ENCODE data around the gene ADI1.
"Not testable (repeated sequence)": the region's sequence is repeated elsewhere in the genome, so short reads cannot be mapped to it uniquely, and the experiment has no call there.

The ADI1 gene

DNA sequence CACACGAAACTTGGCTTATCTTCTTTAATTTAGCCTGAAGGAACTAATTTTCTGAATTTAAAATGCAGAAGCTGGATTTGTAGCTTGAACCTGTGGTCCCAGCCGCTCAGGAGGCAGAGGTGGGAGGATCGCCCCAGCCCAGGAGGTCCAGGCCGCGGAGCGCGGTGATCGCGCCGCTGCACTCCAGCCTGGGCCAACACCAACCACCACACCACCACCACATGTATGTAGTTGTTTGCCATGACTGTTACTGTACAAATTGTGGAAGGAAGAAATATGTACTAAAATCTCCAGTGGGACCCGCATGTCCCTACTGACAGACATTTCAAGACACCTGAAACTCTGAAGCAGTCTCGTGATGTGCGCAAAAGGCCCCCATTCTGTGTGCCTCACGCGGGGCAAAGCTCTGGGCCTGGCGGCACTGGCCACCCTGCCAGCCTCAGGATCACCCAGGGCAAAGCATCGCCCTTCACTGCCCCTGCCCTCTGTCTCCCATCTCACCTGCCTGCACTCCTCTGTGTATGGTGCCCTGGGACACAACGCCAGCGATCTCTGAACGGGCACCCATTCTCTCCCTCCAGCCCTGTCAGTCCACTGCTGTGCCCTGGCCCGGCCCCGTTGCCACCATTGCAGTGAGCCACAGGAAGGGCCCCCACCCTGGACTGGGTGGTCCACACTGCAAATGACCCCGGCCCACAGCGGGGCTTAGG lies 10.1 kb upstream of the ADI1 start:
- no peak for DNase-seq

DNA sequence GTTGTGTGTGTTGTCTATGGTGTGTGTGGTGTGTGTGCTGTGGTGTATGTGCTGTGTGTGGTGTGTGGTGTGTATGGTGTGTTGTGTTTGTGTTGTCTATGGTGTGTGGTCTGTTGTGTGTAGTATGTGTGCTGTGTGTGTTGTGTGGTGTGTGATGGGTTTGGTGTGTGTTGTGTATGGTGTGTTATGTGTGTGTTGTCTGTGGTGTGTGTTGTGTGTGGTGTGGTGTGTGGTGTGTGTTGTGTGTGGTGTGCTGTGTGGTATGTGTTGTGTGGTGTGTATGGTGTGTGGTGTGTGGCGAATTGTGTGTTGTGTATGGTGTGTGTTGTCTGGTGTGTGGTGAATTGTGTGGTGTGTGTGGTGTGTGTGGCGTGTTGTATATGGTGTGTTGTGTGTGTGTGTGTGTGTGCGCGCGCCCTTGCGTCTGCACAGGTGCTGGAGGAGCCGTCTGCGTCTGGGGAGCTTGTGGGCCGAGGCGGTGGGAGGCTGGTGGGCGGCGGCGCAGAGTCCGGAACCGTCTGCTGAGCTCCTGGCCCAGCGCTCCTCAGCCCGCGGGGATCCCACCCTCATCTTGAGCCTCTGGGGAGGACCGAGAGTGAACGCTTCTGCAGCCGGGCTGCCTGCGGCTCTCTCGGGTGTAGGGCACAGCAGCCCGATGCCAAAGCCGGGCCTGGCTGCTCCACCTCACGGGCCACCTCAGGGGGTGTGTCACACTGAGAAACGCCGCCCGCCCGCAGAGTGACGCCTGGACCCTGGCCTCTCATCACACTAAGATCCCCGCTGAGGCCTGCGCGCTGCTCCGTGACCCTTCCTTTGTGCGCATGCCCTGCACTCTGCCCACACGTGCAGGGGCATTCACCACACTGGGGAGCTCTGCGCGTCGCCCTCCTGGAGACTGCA lies 8.8 kb upstream of the ADI1 start:
- DNase-seq: no peak

DNA sequence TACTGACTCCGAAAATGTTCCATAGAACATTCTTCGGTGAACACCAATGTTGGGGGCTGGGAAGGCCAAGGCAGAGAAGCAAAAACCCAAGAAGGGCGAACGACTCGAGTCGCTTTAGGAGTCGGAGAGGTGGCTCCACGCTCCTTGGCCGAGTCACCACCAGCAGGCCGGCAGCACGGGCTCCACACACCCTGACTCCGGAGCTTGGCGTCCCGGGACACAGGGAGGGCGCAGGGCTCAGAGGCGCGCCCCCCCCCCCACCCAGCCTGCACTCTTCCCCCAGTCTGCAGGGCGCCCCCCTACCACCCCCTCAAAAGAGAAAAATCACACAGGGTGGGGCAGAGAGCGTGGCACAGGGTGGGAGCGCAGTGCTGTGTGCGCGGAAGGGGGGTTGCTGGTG lies 7.5 kb upstream of the ADI1 start:
- DNase-seq: no peak

DNA sequence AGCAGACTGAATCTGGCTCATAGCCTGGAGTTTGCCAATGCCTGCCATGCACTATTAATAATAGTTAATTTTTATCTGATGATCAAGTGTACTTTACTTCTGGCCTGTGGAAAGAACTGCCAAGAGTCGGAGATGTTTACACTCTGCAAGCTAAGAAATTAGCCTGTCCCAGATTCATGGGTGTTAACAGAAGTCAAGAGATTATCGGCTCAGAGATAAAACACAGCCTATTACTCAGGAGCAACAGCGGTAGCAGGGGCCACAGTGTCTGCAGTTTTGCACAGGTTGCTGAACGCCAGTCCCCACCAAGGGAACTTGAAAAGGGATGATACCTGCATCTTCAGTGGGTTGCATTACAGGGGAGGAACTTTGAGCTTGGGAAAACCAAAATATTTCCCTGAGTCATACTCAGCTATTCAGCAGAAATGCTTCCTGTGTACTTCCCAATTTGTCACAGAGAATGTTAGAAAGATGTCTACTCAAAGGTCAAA lies 4.3 kb upstream of the ADI1 start:
- peak; percentile 50 for DNase-seq

DNA sequence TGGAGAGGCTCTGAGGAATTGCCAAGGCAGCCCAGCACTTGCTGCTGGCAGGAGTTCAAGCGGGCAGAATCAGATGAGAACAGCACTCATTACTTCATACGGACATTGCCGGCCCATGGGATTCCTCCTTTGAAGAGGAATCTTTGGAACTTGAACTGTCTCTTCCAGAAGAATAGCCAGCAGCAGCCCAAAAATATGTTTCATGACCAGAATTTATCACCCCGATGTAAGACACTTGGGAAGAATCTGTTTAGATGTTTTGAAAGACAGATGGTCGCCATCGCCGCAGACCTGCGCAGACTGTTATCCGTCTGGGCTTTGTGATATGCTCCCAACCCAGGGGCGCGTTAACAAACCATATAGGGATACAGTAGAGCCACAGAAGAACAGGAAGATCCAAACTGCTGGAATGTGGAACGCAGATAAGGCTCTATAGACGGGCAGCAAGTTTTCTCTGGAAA lies 3.7 kb upstream of the ADI1 start:
- DNase-seq: peak; percentile 30

DNA sequence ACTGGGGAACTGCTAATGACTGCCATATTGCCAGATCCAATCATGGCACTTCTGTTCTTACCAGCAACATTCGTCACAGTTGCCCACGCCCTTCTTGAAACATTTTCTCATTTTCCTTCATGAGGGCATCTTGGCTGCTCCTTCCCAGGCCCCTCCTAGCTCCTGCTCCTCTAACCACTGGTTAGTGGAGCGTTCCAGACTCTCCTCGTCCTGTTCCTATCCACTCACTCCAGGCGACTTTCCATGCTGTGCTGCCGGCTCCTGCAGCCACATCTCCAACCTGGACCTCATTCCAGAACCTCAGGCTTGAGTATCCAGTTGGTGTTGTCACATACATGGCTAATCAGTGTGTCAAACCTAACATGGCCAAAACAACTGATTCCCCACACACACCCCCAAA lies 1.3 kb upstream of the ADI1 start:
- DNase-seq: no peak

DNA sequence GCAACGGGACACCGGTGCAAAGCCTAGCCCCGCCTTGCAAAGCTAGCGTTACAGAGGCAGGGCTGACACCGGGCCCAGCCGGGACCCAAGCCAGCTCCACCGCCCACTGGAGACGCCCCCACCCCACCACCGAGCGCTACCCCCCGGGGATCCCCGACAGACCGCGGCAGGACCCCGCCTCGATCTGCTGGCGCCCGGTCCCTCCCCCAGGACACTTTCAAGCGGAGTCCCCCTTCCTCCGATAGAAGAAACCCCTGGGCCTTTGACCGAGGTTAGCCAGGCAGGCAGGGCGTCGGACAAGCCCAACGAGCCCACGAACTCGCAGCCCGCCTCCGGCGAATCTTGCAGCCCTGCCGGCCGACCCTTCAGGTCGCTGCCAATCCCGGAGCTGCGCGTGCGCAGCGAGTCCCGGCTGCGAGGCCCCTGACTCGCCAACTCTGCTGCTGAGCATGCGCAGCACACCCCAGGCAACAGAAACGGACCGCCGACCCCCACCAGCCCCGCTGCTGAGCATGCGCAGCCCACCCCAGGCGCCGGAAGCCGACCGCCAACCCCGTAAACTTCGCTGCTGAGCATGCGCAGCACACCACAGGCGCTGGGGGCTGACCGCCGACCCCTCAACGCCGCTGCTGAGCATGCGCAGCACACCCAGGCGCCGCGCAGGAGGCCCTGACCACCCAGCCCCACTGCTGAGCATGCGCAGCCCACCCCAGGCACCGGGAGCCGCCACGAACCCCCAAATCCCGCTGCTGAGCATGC lies 656 bp downstream of the ADI1 start:
- peak; percentile 95 for DNase-seq

DNA sequence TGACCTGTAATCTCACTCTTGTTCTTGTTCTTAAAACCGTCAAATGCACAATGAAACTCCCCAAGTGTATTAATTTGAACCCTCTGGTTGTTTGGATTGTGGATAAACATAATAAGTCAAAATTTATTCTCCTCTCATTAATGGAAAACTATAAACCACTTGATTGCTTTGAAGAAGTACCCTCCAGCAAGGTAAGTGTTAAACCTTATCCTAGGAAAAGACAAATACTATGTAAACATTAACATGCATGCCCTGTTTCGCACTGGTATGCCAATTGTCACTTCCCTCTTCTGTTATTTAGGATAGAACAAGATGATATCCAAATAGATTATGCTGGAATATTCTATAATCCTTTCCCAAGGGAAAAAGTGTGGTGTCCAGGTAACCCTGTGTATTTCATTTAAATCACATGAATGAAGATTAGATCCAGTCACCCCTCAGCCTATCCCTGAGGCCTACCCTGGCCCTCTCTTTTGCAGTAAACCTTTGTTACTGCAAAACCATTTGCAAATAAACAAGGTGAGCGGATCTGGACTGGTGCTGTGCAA lies 1.3 kb downstream of the ADI1 start:
- no peak for DNase-seq

DNA sequence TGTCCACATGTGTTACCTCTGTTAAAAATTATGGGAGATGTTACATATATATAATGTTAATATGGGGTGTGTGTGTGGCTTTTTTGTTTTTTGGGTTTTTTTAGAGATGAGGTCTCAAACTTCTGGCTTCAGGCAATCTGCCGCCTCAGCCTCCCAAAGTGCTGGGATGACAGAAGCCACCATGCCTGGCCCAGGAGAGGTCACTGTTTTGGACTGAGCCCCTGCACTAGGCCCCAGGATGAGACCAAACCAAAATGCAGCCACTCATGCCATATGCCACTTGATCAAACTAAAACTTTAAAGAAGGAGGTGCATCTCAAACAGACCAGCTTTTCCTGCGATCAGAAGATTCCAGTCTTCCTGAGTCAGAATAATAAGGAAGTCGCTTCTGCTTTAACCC lies 2.5 kb downstream of the ADI1 start:
- no peak for DNase-seq

DNA sequence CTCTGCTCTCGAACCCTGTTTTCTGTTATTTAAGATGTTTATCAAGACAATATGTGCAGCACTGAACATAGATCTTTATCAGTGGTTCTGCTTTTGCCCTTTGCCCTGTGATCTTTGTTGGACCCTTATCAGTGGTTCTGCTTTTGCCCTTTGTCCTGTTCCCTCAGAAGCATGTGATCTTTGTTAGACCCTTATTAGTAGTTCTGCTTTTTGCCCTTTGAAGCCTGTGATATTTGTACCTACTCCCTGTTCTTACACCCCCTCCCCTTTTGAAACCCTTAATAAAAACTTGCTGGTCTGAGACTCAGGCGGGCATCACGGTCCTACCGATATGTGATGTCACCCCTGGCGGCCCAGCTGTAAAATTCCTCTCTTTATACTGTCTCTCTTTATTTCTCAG lies 3.9 kb downstream of the ADI1 start:
- not testable (repeated sequence) for DNase-seq

DNA sequence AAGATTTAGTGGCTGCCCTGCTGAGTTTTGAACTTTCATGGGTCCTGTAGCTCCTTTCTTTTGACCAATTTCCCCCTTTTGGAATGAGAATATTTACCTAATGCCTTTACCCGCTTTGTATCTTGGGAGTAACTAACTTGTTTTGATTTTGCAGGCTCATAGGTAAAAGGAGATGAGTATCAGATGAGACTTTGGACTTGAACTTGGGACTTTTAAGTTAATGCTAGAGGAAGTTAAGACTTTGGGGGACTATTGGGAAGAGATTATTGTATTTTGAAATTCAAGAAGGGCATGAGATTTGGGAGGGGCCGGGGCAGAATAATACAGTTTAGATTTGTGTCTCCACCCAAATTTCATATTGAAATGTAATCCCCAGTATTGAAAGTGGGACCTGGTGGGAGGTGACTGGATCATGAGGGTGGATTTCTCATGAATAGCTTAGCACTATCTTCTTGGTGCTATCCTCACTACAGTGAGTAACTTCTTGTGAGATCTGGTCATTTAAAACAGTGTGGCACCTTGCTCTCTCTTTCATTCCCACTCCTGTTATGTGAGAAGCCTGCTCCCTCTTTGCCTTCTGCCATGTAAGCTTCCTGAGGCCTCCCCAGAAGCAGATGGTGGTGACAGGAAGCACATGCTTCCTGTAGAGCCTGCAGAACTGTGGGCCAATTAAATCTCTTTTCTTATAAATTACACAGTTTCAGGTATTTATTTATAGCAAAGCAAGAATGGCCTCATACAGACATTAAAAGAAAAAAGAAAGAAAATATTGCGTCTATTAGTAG lies 6.1 kb downstream of the ADI1 start:
- no peak for DNase-seq

DNA sequence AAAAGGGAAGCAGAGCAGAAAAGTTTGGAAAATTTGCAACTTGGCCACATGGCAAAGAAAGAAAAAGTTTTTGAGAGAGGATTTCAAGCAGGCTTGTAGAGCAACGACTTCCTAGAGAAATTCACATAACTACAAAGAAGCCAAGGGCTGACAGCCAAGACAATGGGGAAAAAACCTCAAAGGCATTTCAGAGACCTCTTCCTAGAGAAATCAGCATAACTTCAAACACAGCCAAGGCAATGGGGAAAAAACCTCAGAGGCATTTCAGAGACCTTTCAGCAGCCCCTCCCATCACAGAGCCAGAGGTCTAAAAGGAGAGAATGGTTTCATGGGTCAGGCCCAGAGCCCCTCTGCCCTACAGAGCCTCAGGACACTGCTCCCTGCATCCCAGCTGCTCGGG lies 7.2 kb downstream of the ADI1 start:
- no peak for DNase-seq

DNA sequence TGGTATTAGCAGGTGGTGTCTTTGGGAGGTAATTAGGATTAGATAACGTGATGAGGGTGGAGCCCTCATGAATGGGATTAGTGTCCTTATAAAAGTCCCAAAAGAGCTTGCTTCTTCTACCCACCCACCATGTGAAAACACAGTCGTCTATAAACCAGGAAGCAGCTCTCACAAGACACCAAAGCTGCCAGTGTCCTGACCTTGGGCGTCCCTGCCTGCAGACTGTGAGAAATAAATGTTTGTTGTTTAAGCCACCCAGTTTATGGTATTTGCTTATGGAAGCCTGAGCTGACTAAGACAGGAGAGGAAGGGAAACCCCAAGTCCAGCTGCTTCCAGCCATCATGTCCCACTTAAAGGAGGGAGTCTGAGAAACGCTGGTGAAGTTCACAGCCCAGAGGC lies 13.6 kb downstream of the ADI1 start:
- DNase-seq: no peak

DNA sequence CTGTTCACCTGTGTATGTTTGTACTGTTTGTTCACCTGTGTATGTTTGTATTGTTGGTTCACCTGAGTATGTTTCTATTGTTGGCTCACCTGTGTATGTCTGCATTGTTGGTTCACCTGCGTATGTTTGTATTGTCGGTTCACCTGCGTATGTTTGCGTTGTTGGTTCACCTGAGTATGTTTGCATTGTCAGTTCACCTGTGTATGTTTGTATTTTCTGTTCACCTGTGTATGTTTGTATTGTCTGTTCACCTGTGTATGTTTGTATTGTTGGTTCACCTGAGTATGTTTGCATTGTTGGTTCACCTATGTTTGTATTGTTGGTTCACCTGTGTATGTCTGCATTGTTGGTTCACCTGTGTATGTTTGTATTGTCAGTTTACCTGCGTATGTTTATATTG lies 14.6 kb downstream of the ADI1 start:
- DNase-seq: no peak

DNA sequence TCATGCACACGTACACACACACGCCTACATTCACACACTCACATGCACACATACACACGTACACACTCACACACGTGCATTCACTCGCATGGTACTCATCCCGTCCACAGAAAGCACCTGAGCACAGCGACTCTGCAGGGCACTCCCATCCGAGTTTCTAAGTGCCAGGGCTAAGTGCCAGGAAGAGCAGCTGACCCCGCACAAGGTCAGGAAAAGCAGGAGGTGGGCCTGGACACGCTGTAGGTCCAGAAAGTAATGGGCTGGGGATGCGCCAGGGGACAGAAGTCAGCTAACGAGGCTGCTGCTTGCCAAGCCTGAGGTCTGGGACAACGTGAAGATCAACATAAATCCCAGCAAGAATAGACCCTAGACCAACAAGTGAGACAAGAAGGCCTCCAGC lies 15.8 kb downstream of the ADI1 start:
- DNase-seq: no peak

DNA sequence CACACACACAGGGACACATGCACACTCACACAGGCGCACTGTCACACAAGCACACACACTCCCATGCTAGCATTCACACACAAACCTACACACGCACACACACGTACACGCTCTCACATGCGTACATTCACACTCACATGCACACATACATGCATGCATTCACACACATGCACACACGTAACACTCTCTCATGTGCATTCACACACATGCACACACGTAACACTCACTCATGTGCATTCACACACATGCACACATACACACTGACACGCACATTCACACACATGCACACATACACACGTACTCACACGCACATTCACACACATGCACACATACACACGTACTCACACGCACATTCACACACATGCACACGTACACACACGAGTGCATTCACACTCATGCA lies 16.3 kb downstream of the ADI1 start:
- DNase-seq: no peak

DNA sequence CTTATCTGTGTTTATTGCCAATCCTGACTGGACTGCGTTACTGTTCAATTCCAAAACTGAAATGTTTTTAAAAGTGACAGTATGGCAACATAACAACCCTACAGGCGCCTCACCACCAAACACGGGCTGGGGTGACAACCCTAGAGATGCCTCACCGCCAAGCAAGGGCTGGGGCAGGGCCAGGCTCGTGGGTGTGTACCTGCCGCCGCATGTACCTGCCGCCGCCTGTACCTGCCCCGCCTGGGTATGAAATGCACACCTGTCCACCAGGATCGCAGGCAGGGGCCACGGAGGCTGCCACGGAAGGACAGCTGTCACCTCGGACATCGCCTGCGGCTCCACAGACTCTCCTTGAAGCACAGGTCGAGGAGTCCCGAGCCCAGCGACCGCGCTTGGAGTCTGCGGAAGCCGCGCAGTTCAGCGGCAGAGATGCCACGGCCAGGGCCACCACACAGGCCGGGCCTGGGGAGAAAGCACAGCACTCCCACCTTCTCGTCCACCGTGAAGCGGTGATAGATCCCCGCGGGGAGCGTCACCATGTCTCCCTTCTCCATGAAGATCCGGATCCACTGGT lies 18.9 kb downstream of the ADI1 start:
- DNase-seq: no peak

DNA sequence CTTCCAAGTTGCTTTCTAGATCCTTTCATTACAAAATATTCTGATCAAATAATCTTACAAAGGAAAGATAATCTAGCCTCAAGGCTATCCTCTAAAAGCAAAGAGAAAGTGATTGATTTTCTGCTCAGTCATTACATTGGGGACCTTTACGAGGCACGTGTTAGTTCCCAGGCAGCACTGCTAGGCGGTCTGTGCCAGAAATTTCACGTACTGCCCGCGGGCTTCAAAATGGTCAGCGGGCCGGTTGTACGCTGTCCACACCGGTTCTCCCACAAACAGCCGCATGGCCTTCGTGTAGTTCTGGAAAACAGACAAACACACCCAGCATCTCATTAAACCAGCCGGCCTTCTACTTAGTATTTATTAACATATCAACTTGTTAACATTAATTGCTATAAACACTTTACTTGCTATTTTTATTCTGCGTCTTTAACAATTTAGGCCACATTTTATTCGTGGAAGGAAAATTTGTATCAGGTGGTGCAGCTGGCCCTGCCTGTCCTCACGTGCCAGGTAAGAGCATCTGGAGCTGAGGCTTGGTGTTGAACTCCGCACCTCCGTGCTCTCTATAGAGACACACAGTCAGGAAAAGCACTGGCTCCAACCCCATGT lies 20.4 kb downstream of the ADI1 start:
- no peak for DNase-seq

DNA sequence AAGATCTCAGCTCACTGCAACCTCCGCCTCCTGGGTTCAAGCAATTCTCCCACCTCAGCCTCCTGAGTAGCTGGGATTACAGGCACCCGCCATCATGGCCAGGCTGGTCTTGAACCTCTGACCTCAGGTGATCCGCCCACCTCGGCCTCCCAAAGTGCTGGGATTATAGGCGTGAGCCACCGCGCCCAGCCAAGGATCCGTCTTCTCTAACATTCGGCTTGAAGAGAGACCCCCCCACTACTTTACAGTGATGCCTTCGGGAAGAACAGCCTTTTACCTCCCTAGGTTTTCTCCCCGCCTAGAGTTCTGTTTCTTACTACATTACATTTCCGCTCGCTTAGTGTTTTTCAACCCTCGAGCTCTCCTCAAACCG lies 22.6 kb downstream of the ADI1 start:
- not testable (repeated sequence) for DNase-seq

DNA sequence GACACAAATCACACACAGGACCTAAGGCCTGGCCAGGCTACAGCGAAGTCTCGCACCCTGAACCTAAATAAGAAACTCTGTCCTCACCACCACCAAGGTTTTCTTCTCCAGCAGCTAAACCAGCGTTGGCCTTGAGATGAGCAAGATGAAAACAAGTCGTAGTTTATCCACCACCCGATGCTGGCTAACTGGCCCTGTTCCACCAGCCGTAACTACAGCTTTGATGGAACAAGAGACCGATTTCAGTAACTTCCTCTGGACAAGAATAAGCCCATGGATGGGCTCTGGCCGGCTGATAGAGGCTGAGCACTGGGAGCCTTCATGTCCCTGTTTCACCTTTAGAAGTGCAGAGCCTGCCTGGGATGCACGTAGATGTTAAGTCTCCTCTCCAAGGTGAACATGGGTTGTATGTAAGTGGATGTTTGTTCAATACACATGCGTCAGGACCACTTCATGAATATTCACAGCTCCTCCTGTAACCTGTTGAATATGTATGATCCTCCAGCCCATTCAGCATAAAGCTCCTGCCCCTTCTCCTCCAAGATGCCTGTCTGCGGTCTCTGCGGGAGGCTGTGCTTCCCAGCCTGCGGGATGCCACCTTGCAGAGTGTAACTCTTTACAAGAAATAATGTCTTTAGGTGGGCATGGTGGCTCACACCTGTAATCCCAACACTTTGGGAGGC lies 24.2 kb downstream of the ADI1 start:
- DNase-seq: no peak

DNA sequence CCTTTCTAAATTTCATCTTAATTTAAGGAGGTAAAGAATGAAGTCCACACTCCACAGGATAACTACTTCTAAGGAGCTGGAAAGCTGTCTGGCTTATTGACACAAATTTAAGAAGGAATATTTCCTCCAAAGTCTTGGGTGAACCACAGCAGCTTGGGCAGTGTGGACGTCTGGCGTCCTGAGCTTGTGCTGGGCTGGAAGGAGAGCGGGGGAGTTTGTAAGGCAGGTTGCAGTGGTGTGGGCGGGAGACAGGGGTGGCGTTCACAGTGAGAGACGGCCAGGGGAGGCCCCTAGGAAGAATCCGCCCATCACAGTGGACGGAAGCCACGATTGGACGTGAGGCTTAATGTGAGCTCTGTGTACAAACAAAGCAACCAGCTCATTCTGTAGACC lies 25.7 kb downstream of the ADI1 start:
- DNase-seq: no peak
